ENCODE data around the gene UBAP2.

DNA sequence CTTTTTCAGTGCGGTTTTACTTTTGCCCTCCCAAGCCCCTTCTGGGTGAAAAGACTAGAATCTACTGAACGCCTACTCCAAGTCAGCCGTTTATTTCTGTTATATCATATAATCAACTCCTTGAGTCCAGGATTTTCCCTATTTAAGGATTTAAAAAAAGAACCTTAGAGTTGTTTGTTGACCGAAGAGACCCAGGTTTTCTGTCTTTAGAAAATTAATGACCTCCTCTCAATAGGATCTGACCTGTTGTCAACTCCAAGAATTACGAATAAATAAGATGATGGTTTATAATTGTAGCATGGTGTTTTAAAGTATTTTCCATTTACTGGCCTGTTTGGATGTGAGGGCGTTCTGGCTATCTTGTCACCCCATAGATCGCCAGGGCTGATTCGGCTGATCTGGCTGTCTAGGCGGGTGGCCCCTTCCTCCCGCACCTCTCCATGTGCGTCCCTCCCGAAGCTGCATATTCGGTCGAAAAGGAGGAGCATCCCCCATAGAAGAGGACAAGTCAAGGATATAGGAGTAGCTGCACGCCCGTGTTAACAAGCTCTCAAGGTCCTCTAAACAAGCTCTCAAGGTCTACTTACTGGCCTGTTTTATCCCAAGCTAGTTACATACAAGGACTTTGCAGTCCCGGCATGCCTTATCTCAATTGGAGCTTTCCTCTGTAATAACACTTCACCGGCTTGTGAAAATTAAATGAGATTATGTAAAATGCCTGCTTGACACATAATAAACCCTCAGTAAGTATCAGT is 1.1 kb upstream of the UBAP2 start:
- TF ChIP-seq, protein P1, sequence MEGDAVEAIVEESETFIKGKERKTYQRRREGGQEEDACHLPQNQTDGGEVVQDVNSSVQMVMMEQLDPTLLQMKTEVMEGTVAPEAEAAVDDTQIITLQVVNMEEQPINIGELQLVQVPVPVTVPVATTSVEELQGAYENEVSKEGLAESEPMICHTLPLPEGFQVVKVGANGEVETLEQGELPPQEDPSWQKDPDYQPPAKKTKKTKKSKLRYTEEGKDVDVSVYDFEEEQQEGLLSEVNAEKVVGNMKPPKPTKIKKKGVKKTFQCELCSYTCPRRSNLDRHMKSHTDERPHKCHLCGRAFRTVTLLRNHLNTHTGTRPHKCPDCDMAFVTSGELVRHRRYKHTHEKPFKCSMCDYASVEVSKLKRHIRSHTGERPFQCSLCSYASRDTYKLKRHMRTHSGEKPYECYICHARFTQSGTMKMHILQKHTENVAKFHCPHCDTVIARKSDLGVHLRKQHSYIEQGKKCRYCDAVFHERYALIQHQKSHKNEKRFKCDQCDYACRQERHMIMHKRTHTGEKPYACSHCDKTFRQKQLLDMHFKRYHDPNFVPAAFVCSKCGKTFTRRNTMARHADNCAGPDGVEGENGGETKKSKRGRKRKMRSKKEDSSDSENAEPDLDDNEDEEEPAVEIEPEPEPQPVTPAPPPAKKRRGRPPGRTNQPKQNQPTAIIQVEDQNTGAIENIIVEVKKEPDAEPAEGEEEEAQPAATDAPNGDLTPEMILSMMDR (IDR thresholded peaks at IDR 0.05; ENCODE audit: extremely low read depth in 1 of 2, insufficient read depth in 1 of 2, low read depth in 1 of 2, low read length in 2 of 2) = no peak
- TF ChIP-seq, protein P2, sequence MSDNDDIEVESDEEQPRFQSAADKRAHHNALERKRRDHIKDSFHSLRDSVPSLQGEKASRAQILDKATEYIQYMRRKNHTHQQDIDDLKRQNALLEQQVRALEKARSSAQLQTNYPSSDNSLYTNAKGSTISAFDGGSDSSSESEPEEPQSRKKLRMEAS (IDR thresholded peaks at IDR 0.05; ENCODE audit: insufficient read depth, insufficient read length) = no peak
- TF ChIP-seq POLR2A (IDR thresholded peaks at IDR 0.05; ENCODE audit: low read depth, low read length) (no peak), POLR2AphosphoS5 (IDR thresholded peaks at IDR 0.05; ENCODE audit: insufficient read depth, low read depth, low read length) (no peak)

All from endothelial cell of umbilical vein (primary cell).